Regular cardiac myocyte (primary cell): Measurements from ENCODE around the gene CD248. TPM values are rescaled to one million over a fixed set of nuclear protein-coding genes. Genes with fewer than 3 reads are reported as not detected.

Source experiments
- total RNA-seq: library from RNA; depleted of rRNA; stranded (reverse); fragments of >200 nt; gene quantifications from 2 replicates; pipeline ENCODE4 v1.2.3, GENCODE V29; 2014

CD248 gene, protein sequence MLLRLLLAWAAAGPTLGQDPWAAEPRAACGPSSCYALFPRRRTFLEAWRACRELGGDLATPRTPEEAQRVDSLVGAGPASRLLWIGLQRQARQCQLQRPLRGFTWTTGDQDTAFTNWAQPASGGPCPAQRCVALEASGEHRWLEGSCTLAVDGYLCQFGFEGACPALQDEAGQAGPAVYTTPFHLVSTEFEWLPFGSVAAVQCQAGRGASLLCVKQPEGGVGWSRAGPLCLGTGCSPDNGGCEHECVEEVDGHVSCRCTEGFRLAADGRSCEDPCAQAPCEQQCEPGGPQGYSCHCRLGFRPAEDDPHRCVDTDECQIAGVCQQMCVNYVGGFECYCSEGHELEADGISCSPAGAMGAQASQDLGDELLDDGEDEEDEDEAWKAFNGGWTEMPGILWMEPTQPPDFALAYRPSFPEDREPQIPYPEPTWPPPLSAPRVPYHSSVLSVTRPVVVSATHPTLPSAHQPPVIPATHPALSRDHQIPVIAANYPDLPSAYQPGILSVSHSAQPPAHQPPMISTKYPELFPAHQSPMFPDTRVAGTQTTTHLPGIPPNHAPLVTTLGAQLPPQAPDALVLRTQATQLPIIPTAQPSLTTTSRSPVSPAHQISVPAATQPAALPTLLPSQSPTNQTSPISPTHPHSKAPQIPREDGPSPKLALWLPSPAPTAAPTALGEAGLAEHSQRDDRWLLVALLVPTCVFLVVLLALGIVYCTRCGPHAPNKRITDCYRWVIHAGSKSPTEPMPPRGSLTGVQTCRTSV
- total RNA-seq: 28.5 and 40.3 TPM in 2 replicates

DNA sequence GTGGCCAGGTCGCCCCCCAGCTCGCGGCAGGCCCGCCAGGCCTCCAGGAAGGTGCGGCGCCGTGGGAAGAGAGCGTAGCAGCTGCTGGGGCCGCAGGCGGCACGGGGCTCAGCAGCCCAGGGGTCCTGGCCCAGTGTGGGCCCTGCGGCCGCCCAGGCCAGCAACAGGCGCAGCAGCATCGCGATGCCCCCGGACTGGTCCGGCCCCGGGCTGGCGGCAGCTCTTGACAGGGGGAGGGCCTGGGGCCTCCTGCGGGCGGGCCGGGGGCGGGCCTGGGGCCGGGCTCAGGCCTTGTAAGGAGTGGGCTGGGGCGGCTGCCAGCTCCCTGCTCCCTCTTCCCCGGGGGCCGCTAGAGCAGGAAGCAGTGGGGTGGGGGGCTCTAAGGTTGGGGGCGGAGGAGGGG lies at the start of gene CD248:
TSS of gene CD248 (minus strand) at position 196 of the 403 bp plus-strand sequence. CDS start at position 179, 17 bp downstream.

DNA sequence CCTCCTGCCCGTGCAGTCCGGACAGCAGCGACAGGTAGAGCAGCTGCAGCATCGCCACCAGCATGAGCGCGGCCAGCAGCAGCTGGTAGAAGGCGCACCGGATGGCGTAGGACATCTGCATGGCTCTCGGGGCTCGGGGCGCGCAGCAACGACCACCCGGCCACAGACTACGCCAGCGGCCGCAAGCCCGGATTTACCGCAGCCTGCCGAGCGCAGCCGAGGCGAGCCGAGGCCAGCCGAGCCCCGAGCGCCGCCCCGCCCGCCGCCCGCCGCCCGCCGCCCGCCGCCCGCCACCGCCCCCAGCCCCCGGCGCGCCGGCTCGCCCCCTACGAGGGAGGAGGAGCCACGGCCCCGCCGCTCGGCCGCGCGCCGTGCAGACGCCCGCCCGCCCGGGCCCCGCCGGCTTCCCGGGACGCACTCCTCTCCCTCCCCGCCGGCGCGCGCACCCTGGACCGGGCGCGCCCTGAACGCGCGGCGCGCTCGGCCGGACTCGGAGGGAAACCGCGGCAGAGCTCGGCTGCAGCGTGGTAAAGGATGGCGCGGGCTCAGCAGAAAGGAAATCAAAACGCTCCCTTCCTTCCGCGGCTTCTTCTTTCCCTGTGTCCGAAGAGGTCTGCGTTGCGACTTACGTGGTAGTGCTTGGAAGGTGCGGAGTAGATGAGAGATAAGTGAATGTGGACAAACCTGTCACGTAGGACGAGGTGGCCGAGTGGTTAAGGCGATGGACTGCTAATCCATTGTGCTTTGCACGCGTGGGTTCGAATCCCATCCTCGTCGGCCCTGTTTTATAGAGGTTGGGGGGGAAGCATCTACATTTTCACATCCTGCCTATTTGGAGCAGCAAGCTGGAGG lies 30.8 kb upstream of the CD248 start, which contains the start of gene B4GAT1:
TSS of gene B4GAT1 (minus strand) at position 205 of the 852 bp plus-strand sequence. CDS start at position 121, 84 bp downstream.

DNA sequence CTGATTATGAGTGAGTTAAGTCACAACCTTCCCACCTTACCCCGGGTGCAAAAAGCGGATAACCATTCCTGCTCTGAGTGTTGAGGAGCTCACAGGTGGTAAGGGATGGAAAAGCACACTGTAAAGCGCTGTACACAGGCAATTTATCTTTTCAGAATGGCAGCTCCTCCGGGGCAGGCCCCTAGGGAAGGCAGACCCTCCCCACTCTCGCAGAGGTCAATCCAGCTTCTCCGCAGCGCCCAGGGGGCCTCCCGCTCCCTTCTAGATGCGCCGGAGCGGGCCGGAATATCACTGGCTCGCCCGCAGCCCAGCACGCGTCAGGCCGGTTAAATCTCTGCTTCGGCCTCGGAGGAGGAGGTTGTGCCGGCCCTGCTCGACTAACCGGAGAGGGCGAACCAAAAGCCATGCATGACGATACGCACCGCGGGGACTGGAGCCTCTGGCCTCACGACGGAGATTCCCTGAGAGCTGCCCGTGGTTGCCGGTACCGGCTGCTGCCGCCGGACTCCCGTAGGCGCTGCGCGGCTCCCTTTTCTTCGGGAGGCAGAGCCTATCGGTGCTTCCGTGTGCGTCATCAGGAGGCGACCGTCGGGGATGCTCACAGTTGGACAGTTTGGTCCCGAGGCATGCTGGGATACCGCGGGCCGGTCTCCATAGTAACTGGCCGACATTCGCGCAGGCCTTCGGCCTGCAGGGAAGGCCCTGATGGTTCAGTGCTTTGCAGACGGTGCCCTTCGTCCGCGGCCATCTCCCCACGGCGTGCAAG lies 27.9 kb upstream of the CD248 start, which contains the start of gene BRMS1:
TSS of gene BRMS1 (minus strand) at position 555 of the 766 bp plus-strand sequence. CDS start 2,870 bp downstream, outside the sequence.

DNA sequence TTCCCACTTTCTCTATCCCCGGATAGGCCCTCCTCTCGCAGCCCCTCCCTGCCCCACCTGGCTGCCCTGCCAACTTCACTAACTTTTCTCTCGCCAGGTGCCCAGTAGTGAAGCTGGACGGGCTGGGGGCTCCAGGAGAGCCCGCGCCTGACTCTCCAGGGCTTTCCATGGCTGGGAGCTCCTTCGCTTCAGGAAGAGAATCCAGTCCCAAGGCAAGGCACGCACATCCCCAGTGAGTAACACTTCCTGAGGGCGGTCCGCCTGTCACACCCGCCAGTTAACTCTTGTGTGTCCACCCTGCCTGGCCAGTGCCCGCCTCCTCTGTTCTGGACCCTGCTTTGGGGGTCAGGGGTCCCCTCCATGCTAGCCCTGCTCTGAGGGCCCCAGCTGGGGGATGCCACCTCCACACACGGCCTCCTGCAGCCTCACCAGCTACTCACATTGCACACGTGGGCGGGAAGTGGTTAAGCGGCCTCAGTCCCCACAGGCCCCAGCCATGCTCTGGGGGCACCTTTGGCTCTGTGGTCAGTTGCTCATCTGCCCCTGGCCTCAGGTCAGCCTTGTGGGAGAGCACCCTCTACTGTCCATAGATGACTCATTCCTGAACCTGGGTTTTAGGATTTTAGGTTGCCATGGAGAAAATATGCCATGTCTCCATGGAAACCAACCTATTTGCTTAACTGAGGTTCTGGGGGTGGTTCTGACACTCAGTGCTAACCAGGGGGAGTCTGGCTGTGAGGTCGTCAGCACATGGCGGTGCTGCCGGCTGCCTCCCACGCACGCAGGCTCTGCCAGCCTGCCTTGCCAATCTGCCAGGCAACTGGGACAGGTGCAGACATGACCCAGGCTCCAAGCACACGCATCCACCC lies 19.6 kb upstream of the CD248 start, which contains the start of gene RIN1:
TSS of gene RIN1 (minus strand) at position 201 of the 869 bp plus-strand sequence. CDS start at position 169, 32 bp downstream.

DNA sequence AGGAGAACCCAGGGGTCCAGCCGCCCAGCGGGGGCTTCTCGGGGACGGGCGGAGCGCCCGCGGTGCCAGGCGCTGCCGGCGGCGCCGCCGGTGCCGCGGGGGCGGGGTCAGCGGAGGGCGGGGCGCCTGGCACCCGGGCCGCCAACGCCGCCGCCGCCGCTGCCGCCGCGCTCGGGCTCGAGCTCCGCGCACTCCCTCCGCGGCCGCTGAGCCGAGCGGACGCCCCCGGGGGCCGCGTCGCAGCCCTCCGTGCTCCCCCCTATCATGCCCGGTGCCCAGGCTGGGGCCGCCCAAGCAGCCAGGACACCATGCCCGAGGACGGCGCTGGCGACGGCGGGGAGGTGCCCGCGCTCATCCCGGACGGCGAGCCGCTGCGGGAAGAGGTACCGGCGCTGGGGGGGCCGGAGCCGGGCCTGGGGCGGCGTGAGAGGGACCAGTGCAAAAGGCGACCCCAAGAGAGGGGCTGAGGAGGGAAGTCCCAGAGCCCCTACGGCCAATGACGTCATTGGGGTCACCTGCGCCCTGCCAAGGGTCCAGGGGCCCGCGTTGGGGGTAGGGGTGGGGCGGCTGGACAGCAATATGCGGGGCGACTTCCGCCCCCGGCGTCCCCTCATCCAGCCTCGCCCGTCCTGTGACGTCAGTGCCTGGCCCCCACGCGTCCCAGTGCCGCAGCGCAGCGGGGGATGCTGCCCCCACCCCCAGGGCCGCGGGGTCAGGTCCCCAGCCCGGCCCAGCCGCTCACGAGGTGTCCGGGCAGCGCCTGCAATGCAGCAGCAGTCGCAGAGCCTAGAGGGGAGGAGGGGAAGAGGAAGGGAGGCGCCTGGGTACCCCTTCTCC lies 24.9 kb downstream of the CD248 start, which contains the start of gene TMEM151A:
TSS of gene TMEM151A (plus strand) at position 189 of the 837 bp plus-strand sequence. CDS start at position 309, 120 bp downstream.

DNA sequence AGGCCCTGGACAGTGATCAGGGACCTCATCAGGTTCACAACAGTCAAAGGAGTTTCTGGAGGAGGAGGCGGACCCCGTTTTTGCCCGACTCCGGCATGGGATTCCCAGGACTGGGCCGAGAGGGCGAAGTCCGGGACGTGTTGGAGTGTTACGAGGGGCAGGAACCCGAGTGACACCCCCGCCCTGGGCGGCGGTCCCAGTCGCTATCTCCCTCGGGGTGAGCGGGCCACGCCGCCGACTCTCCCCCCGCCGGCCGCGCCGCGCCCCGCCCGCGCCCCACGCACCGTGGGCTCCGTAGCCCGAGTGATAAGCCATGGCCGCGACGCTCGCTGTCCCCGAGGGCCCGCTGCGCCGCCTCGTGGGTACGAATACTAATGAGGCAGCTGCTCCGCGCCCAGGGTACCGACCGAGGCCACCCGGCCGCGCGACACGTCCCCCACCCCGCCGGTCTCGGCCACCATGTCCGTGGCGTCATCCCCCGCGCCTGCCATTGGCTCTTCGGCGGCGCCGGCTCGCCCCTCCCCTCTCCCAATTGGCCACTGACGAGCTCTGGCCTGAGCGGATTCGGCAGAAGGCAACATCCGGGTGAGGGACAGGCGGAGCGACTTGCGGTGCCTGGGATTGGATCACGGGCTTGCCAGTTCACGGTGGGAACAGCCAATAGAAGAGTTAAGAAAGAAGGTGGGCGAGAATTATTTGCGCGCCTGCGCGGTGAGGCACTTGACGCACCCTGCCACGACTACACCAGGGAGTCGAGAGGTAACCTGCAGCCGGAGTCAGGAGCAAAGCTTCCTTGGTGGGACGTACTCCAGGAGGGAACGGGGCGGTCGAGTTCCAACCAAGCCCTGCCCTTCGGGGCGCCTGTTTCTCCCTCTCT lies 27.9 kb downstream of the CD248 start, which contains the start of gene YIF1A:
TSS of gene YIF1A (minus strand) at position 473 of the 877 bp plus-strand sequence. CDS start at position 315, 158 bp downstream.

DNA sequence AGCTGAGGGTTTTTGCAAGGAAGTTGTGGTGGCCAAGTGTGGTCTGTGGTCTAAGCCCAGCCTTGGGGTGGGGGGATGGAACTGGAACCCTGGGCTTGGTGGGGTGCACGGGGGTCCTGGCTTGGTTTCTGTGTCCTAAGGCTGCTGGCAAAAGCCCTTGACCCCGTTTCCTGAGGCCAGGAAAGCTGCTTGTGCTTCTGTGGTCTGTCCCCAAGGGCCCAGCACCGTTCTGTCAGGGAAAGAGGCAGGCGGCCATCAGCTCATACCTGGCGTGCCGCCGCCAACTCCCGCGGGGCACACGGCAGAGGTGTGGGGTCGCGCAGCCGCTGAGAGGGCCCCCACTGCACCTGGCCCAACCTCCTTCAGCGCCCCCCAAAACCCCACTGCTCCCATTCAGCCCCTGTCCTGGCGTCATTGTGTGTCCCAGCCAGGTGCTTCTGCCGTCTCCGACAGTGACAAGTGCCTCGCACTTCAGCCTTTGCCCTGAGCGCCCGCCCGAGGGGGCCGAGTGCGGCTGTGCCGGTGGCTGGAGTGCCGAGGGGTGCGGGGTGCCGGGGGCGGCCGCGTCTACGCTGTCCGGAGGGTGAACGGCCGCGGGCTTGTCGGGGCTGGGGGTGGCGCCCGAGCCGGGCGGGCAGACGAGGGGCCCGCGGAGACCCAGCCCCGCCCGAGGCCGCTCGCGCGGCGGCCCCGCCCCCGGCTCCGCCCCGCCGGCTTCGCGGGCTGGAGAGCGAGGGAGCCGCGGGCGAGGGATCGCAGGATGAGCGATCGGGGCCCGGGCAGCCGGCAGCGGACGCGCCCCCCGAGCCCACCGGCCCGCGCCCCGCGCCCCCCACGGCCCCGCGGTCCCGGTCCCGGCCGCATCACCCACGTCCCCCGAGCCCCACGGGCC lies 39.1 kb downstream of the CD248 start, which contains the start of gene CNIH2:
TSS of gene CNIH2 (plus strand) at position 705 of the 892 bp plus-strand sequence. CDS start 282 bp downstream, outside the sequence.

DNA sequence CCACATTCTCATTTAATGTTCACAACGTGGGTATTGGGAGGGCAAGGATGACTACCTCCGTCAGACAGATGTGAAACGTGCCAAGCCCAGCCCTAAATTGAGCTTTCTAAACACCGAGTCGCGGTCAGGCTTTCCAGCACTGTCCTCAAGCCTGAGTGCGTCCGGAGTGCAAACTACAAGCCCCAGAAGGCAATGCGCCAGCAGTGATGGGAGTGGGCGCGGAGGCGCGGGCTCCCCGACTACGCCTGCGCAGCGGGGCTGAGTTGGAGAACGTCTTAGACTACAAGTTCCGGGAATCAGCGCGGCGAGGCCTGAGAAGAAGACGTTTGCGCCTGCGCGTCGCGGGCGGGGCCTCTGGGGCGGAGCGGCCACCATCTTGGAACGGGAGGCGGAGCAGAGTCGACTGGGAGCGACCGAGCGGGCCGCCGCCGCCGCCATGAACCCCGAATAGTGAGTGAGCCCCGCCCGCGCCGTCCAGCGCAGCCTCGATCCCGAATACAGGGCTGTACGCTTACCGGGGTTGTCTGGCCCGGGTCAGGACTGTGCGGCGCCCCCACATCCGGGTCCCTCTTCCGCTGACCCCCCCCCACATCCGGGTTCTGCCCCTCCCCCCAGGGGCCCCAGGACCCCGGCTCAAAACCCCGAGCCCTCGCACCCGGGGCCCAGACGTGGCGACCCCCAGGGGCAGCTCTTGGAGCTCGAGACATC lies 48.4 kb downstream of the CD248 start, which contains the start of gene RAB1B:
TSS of gene RAB1B (plus strand) at position 396 of the 708 bp plus-strand sequence. CDS start at position 437, 41 bp downstream.

Other genes starting within 250 kb of the CD248 start
- gene PACS1, start 246.8 kb downstream of the CD248 start, total RNA-seq: 21.1 and 33.0 TPM in 2 replicates
- 16.9 and 24.5 TPM in 2 replicates for gene KLC2, start 59.3 kb downstream of the CD248 start, total RNA-seq
- gene RAB1B, start 48.4 kb downstream of the CD248 start, total RNA-seq: 49.9 and 102 TPM in 2 replicates
- 0.19 and 0.85 TPM in 2 replicates for gene CNIH2, start 38.9 kb downstream of the CD248 start, total RNA-seq
- gene YIF1A, start 27.9 kb downstream of the CD248 start, total RNA-seq: 180 and 267 TPM in 2 replicates
- gene TMEM151A, start 25.1 kb downstream of the CD248 start, total RNA-seq: under 0.01 and 0.28 TPM in 2 replicates
- gene RIN1, start 19.4 kb upstream of the CD248 start, total RNA-seq: 12.1 and 33.5 TPM in 2 replicates
- gene BRMS1, start 28.1 kb upstream of the CD248 start, total RNA-seq: 38.9 and 83.6 TPM in 2 replicates
- 19.0 and 60.0 TPM in 2 replicates for gene B4GAT1, start 30.6 kb upstream of the CD248 start, total RNA-seq
- gene SLC29A2, start 54.7 kb upstream of the CD248 start, total RNA-seq: 0.58 and 0.85 TPM in 2 replicates
- gene NPAS4, start 104.0 kb upstream of the CD248 start, total RNA-seq: not detected in 2 replicates
- gene MRPL11, start 121.8 kb upstream of the CD248 start, total RNA-seq: 27.9 and 47.7 TPM in 2 replicates
- 6.7 and 18.6 TPM in 2 replicates for gene PELI3, start 149.9 kb upstream of the CD248 start, total RNA-seq
- 24.2 and 52.5 TPM in 2 replicates for gene DPP3, start 163.4 kb upstream of the CD248 start, total RNA-seq
- gene BBS1, start 193.6 kb upstream of the CD248 start, total RNA-seq: 16.3 and 33.3 TPM in 2 replicates
- gene ZDHHC24, start 229.0 kb upstream of the CD248 start, total RNA-seq: 9.4 and 12.4 TPM in 2 replicates
- gene ACTN3, start 229.9 kb upstream of the CD248 start, total RNA-seq: under 0.01 and 0.28 TPM in 2 replicates